HuH-7 (cell line): ENCODE measurements around the gene CACNA1E.

ENCODE experiments used
- DNase-seq: peaks from one replicate; pipeline ENCODE4 v3.0.0; 2011; ENCODE audit warnings: low spot score

The CACNA1E gene

DNA sequence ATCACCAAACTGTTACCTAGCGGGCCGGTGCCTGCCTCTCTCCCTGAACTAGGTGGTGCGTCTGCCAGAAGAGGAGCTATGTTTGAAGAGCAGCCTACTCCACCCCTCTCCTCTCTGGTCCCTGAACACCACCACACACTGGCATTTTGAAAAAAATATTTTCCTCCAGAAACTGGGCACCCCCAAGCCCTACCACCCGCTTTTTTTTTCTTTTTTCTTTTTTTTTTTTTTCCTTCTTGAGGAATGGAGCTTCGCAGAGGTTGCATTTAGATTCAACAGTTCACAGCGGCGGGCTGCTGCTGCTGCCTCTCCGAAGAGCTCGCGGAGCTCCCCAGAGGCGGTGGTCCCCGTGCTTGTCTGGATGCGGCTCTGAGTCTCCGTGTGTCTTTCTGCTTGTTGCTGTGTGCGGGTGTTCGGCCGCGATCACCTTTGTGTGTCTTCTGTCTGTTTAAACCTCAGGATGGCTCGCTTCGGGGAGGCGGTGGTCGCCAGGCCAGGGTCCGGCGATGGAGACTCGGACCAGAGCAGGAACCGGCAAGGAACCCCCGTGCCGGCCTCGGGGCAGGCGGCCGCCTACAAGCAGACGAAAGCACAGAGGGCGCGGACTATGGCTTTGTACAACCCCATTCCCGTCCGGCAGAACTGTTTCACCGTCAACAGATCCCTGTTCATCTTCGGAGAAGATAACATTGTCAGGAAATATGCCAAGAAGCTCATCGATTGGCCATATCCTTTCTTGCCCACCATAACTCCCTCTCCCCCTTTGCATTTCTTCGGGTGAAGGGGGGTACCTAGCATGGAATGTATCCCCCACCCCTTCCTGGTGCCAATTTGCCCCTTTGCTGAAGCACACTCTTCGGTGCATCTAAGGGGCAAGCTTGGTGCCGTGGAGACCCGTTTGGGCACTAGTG lies at the start of gene CACNA1E:
CACNA1E (plus strand) TSS at position 233 of the 911 bp plus-strand sequence; CDS start at position 461, 228 bp downstream.
- no peak for DNase-seq

DNA sequence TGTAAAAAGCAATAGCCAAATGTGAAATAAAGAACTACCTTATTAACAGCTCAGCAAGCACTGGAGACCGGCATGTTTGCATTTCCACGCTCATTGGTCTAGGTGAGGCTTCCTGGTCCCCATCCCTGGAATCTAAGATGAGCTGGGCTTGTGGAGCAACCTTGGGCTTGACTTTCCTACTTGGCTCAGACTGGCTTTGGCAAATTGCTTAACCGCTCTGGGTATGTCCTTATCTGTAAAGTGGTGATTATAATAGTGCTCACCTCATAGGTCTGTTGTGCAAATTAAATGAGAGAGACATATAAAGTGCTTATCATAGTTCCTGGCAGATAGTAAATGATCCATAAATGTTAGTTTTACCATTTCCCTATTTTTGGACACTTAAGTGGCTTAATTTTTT lies 49.4 kb upstream of the CACNA1E start:
- DNase-seq: no peak

DNA sequence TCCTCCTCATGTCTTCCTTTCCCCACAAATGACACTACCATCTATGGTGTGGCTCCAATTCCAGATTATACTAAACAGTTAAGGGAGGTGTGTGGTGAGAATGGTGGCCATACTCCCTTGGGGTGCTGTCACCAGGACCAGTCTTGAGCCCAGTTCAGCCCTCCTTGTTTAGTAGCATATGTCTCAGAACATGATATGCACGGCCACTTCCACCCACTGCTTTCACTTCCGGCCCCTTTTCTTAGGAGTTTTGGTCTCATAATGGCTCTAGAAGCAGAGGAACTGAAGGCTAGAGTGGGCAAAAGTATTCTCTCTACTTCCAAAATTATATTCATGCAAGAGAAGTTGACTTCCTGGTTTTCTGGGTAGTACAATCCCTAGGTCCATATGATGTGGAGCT lies 45.3 kb upstream of the CACNA1E start:
- DNase-seq: no peak

DNA sequence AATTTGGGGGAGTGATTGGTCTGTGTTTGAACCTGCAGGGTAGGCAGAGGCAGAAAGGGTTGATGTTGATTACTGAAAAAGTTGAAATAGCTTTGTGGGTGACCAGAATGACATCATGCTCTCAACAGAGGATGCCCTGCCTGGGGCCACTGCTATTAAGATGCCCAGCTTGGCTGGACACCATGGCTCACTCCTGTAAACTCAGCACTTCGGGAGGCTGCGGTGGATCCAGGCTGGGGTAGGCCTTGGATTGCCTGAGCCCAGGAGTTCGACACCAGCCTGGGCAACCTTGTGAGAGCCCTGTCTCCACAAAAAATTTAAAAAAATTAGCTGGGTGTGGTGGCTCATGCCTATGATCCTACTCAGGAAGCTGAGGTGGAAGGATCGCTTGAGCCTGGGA lies 42.8 kb upstream of the CACNA1E start:
- DNase-seq: no peak

DNA sequence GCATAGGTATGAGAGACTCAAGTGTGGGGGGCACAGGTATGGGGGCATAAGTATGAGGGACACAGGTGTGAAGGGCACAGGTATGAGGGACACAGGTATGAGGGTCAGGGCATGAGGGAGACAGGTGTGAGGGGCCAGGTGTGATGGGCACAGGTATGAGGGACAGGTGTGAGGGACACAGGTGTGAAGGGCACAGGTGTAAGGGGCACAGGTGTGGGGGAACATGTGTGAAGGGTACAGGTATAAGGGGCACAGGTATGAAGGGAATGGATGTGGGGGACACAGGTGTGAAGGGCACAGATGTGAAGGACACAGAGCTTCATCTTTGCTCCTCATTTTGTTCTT lies 41.2 kb upstream of the CACNA1E start:
- DNase-seq: no peak

DNA sequence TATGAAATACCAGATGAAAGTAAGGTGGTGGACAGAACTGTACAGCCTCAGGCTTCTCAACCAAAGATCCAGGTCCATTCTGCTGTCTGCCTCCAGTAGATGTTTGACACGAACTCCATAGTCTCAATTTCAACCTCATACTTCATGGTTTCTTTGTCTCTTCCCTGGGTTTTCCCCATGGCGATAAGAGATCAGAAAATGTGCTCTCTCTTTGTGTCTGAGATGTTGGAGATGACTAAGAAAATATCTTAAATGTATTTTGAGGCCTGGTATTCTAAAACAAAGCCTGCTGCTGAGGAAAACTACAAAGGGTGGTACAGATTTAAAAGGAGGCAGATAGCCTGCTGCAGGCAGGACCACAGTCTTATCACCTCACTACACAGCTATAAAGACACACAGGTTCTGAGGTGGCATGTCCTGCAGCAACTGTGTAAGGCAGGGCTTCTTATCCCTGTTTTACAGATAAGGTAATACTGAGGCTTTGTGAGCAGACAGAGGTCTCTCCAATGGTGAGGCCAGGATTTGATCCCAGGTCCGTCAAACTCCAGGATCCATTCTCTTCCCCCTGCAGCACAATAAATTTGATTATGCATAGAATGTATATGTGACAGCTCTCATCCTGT lies 40.0 kb upstream of the CACNA1E start:
- no peak for DNase-seq

DNA sequence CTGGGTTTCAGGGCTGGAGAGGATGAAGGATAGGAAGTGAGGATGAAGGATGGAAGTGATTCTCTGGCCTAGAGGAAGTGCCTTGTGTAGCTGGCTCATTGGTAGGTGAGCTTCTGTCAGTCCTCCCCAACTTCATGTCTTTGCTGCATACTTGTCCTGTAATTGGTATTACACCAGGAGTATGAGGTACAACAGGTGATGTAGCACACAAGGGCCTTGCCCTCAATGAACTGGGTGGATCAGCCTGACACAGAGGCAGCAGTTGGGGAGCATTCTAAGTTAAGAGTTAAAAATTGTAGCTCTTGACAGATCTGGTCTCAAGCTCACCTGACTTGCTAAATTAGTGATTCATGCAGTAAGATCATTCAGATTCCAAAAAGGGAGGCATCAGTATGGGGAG lies 37.9 kb upstream of the CACNA1E start:
- DNase-seq: no peak

DNA sequence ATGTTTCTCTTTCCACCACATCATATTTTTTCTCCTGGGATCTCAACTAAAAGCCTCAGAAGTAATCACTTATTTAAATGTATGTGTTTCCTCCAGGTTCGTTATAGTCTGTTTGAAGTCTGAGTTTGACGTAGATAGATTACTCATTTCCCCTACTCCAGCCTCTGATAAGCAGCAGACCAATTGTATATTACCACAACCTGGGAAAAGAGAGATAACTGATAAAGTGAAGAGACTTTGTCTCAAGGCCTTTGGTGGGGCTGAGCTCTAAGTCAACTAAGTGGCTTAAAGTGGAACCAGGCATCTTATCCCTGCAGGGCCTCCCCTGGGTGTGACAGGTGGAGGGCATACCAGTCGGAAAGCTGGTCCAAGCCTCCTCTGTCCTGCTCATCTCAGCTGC lies 34.9 kb upstream of the CACNA1E start:
- no peak for DNase-seq

DNA sequence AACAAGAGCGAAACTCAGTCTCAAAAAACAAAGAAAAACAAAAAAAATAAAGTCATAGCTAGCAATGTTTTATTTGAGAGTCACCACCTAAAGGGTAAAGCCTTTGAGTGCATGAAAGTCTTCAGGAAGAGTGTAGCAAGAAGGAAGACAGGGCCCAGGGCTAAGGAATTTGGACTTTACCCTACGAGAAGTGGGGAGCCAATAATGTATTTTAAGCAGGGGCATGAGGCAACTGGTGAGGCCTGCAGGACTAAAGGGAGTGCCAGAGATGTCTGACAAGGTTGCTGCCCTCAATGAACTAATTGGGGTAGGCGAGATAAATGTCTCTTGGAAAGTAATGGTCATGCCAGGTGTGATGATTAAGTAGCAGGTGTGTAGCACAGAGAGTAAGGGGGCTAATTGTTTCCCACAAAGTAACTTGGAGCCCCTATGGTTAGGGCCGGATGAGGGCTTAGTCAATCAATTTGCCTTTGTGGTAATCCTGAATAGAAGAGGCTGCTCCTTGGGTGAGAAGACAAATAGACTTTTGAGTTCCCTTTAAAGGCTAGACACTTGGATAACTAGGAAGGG lies 31.6 kb upstream of the CACNA1E start:
- no peak for DNase-seq

DNA sequence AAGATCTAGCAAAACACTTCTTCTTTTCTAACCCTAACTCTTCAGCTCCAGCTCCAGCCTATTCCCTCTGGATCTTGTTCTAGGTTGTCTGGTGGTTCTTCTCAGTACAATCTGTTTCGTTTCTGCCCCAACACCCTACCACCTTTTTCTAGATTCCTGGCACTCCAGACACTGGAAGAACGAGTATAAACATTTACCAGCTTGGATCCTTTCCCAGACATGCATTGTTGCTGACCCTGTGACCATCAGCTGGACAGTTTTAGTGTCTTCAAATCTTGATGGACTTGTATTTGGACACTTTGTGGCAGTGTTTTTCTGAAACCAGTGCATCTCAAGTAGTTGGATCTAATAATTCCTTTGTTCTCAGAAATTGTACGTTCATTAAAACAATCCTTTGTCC lies 30.6 kb upstream of the CACNA1E start:
- DNase-seq: no peak

DNA sequence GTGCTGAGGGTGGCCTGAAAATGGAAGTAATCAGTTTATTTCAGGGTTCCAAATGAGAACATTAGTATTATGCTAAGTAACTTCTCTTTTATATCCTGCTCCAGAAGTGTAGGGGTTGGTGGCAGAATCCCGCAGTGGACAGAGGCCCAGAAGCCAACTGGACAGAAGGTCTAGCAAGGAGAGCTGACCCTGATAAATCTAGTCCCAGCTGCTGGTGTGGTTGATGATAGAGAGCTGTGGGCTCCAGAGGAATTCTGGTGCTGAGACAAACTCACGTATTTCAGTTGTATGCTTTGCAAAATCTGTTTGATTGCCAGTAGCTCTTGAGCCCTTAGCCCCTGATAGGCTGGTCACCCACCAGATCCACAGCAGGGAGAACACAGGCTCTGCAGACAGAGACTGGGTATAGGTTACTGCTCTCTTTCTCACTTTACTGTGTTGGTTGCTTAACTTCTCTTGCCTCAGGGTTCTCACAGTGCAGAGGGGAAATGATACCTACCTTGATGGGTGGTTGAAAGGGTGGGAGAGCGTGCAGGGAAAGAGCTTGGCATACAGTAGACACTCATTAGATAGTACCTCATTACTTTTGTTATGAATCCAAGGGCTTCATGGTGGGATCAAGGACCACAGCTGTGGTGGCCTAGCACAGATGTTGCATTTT lies 29.6 kb upstream of the CACNA1E start:
- DNase-seq: no peak

DNA sequence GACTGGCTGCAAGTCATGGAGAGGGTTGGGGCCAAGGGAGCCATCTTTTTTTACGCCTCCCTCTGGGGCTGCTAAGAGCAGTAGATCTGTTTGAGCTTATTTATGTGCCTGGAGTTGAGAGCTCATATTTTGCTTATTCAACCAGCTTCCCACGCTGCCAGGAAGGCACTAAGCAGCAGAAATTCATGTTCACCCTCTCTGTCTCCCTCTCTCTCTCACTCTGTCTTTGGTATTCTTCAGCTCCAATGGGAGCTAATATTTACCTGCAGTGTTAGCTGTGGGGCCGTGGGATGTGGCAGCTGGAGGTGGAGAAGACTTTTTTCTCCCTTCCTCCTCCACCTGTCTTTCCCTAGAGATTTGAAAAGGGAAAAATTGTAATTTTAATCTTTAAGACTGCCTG lies 26.8 kb upstream of the CACNA1E start:
- no peak for DNase-seq

DNA sequence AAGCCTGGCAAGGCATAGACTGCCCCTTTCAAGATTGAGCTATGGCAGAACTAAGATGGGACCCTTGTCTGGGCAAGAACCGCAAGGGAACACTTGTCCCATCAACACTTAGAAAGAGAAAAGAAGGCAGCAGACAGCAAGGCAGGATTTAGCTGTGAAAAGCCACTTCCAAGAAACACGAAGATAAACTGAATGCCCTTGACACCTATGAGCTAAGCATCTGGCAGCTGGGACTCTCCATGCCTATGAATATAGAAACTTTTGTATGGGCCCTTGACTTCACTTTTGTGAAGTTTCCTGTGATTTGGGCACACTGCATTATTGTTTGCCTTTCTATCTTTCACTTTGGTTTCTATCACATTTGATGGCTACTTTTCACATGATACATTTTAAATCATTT lies 24.9 kb upstream of the CACNA1E start:
- no peak for DNase-seq

DNA sequence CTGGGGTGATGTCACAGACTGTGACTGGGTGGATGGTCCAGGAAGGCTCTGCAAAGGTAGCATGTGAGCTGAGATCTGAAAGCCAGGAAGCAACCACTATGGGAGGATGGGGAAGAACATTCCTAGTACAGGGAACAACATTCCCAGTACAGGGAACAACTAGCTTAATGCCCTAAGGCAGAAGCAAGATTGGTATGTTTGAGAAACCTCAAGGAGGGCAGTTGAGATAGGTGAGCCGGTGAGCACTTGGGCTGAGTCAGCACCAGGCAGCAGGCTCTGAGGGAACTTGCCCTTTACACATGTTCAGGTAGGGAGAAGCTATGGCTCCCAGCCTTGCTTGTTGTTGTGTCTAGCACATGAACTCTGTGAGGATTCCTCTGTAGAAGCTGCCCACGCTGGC lies 24.2 kb upstream of the CACNA1E start:
- no peak for DNase-seq

DNA sequence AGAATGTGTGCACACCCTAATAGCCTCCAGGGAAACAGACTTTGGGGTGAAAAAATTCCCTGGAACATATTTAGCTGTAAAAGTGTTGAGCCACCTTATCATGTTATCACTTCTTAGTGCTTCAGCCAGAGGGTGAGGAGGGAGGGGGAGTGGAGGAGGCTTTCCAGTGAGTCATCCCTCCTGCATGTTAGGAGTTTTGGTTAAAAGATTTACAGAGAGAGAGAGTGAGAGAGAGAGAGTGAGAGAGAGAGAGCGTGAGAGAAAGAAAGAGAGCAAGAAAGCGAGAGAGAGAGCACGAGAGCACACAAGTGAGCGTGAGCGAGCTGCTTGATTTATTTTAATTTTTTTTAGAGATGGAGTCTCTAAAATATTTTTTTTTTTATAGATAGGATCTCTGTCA lies 13.5 kb upstream of the CACNA1E start:
- DNase-seq: no peak

DNA sequence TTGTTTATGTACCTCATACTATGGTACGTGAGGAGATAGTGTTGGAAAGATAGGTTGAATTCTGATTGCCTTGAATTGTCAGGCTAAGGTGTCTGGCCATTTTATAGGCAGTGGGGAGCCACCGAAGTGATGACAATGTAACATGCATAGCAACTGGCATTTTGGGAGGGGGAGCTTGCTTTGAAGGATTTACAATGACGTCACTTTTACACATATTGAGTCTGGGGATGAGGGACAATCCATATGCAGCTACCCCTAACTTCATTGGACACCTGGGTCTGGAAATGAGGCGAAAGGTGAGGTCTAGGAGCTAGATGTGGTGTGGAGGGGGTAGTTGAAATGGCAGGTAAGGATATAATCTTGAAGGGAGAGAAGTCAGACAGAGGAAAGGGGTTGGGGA lies 7.7 kb upstream of the CACNA1E start:
- DNase-seq: no peak

DNA sequence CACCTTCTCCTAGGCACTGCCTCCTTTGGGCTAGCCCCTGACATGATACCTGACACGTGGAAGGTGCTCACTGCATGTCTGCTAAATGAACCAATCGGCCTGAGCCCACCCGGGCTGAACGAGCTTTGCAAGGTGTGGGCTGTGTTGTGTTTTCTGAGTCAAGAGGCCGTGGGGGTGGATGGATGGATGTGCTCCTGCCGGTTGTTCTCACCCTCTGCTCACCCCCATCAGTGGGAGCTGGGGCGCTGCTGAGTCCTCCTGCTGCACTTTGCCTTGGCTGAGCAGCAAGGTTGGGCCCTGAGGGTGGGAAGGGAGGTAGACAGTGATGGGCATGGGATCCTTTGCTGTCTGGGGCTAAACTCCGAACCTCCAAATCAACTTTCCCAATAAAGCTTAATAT lies 6.7 kb upstream of the CACNA1E start:
- no peak for DNase-seq

DNA sequence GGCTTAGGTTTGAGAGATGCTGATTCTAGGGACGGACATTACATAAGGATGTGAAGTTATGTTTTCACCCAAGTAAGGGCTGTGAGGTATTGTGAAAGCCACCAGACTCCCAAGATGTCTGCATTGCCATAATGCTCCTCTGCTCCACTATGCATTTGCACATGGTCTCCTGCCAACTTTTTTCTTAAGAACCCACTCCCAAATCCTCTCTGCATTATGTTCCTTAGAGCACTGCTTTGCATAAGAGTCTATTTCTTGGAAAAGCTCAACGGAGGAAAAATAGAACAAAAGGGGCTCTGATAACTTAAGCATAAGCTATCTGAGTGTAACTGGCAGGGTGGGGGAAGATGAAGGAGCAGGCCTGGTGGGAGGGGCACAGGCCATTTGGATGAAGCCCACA lies 5.0 kb upstream of the CACNA1E start:
- DNase-seq: no peak

DNA sequence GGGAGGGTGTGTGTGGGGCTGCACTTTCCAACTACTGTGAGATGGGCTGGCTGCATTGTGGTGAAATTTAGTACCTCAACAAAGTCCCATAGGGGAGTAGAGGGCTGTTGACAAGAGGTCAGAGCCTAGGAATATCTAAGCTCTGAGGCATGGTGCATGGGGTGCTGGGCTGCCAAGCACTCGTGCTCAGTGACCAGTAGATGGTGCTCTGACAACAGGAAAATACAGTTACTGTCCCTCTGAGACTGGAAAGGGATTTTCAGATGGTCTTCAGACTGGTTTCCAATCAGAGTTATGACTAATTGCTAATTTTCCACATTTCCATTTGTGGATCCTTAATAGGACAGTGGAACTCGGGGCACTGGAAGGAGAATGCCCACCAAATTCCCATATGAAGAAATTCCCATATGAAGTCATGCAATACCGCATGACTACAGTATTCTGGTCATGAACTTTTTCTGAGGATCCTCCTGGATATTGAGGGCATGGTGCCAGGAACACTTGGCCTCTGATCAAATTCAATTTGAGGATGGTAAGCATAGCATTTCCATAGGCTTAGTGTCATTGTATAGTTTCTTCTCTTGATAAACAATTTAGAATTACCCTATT lies 4.1 kb upstream of the CACNA1E start:
- peak; percentile 71 for DNase-seq

DNA sequence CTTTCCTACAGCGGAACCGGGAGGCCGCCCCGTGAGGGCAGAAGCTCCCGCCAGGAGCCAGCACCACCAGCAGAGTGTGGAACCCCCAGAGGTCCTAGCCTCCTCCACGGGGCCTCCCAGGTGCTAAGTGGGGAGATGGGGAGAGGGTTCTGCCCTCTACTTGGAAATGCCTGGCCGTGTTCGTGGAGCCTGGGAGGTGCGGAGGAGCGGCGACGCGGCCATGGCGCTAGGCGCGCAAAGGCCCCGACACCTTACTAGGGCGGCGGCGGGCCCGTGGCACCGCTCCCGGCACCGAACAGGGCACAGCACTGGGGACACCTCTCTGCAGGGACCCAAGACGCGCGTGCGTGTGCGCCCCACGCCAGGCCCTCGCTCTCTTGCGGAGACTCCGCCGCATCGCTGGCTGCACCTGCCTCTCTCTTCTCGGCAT lies 1.3 kb upstream of the CACNA1E start:
- DNase-seq: no peak

DNA sequence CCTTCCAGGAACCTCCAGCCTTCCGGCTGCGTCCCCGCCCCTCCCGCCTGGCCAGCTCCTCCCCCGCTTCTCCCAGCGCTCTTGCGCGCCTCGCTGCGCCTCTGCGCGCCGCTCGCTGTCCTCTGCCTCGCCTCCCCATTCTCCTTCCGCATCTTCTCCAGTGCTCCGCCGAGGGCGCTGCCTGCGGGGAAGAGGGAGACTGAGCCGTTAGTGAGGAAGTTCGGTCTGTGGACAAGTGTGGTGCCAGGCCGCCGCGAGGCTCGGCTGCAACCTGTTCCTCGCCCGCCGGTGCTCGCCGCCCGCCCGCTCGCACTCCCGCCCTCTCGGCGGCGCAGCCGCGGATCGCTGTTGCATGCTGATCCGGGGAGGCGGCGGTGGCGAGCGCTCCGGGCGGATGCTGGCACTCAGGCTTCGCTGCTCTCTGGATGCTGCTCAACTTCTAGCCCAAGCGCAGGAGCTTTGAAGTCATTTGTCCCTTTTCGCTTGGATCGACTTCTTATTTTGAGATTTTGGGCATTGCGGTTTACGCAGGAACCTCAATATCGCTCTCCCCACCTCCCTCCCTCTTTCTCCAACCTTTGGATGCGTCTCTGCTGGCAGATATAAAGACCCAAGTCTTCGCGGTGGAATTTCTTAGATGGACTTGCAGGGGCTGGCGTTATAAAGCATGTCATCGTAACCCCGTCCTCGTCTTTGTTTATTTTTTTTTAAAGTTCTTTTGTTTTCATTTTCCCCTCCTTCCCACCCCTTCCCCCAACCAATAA lies 614 bp upstream of the CACNA1E start:
- DNase-seq: no peak

DNA sequence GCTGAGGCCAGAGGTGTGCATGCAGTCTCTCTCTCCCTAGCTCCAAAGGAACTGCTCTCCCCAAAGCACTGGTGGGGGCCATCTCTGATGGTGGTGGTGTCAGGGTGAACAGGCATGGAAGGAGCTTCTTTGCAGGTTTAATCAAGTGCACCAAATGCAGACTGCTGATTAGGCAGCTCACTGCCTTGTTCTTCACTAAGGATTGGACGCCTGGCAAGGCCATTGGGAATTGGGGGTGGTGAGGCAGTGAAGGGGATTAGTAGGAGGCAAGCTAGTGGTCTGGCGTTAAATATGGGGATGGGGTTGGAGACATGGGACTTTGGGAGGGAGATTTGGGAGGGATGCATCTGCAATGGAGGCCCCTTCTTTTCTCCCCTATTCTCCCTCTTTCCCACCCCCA lies 1.5 kb downstream of the CACNA1E start:
- DNase-seq: no peak
